ENCODE results near the gene TEKT4. TPM values are rescaled to one million over a fixed set of nuclear protein-coding genes. Genes with fewer than 3 reads are reported as not detected.
"Not testable (repeated sequence)": the region's sequence is repeated elsewhere in the genome, so short reads cannot be mapped to it uniquely, and the experiment has no call there.

The TEKT4 gene
- not detected for total RNA-seq
- long read RNA-seq, result 0 reads

- no peak for TF ChIP-seq CTCF (IDR thresholded peaks at IDR 0.05)
- ATAC-seq (peak; percentile 44), DNase-seq (peak; percentile 63)
- Histone ChIP-seq H3K36me3 (no peaks in the 10 kb centered on the region), H3K27me3 (peaks cover 29% of the 10 kb centered on the region), H3K9me3 (no peaks in the 10 kb centered on the region), H3K27ac (no peak within 1 kb of the TSS), H3K4me1 (no peaks in the 10 kb centered on the region), H3K4me3 (no peak within 1 kb of the TSS)
- intact Hi-C loops (cut with DNase I), result no loop called here
Observed at GRCh38 chr2:94871226-94872087, at the start of gene TEKT4. TSS of gene TEKT4 (plus strand) at chr2:94871430. CDS start at chr2:94871580, 150 bp downstream.

GRCh38 chr2:94839224-94839623 is 32.0 kb upstream of the TEKT4 start:
- H3K27ac ChIP-seq; H3K9me3 ChIP-seq; H3K4me1 ChIP-seq; H3K4me3 ChIP-seq; H3K36me3 ChIP-seq; DNase-seq; ATAC-seq; H3K27me3 ChIP-seq; intact Hi-C loops (cut with DNase I): not testable (repeated sequence)

- H3K27me3 ChIP-seq, result peaks cover 57% of the 10 kb centered on the region
- H3K4me1 ChIP-seq; DNase-seq; ATAC-seq; H3K36me3 ChIP-seq; intact Hi-C loops (cut with DNase I); H3K9me3 ChIP-seq; H3K4me3 ChIP-seq; H3K27ac ChIP-seq: not testable (repeated sequence)
Observed at GRCh38 chr2:94856856-94857255, 14.4 kb upstream of the TEKT4 start.

- ATAC-seq; H3K4me3 ChIP-seq; H3K4me1 ChIP-seq; intact Hi-C loops (cut with DNase I); H3K9me3 ChIP-seq; H3K27ac ChIP-seq; H3K36me3 ChIP-seq: not testable (repeated sequence)
- peaks cover 63% of the 10 kb centered on the region for H3K27me3 ChIP-seq
- DNase-seq, result peak; percentile 74
Observed at GRCh38 chr2:94857367-94858162, 13.7 kb upstream of the TEKT4 start.

- H3K27ac ChIP-seq; intact Hi-C loops (cut with DNase I); H3K36me3 ChIP-seq; H3K9me3 ChIP-seq; ATAC-seq; H3K4me3 ChIP-seq; H3K4me1 ChIP-seq: not testable (repeated sequence)
- H3K27me3 ChIP-seq, result peaks cover 70% of the 10 kb centered on the region
- peak; percentile 53 for DNase-seq
Observed at GRCh38 chr2:94858163-94858888, 12.9 kb upstream of the TEKT4 start.

GRCh38 chr2:94861308-94862152 is 9.7 kb upstream of the TEKT4 start:
- ATAC-seq, result no peak

GRCh38 chr2:94862903-94863302 is 8.3 kb upstream of the TEKT4 start:
- DNase-seq, result not testable (repeated sequence)

More at GRCh38 chr2:94861308-94862152, 9.7 kb upstream of the TEKT4 start:
- Histone ChIP-seq H3K9me3 (no peaks in the 10 kb centered on the region), H3K27ac (no peak overlapping the region), H3K4me3 (no peak overlapping the region), H3K36me3 (no peaks in the 10 kb centered on the region), H3K27me3 (peaks cover 58% of the 10 kb centered on the region), H3K4me1 (peaks cover 5% of the 10 kb centered on the region)
- TF ChIP-seq CTCF (IDR thresholded peaks at IDR 0.05), result no peak
- intact Hi-C loops (cut with DNase I), result no loop called here
- DNase-seq, result peak; percentile 58

More at GRCh38 chr2:94862903-94863302, 8.3 kb upstream of the TEKT4 start:
- H3K4me3 ChIP-seq; H3K9me3 ChIP-seq; intact Hi-C loops (cut with DNase I); H3K4me1 ChIP-seq; H3K27ac ChIP-seq; ATAC-seq; H3K36me3 ChIP-seq: not testable (repeated sequence)
- peaks cover 48% of the 10 kb centered on the region for H3K27me3 ChIP-seq
